Activated naive CD8-positive, alpha-beta T cell treated with anti-CD3 and anti-CD28 coated beads, Interleukin-2, amount 50 U/mL, for 16 hours (primary cell): ENCODE data around the gene UPK1A.
A peak's percentile ranks its signal among the peaks of the same experiment; 100 is the strongest.
"Not testable (repeated sequence)": the region's sequence is repeated elsewhere in the genome, so short reads cannot be mapped to it uniquely, and the experiment has no call there.

Experiments
- DNase-seq: peaks from one replicate; pipeline ENCODE4 v3.0.0-alpha.2; 2020; ENCODE audit warnings: low read depth, low spot score

The UPK1A gene

GRCh38 chr19:35644206-35644986 is 21.9 kb upstream of the UPK1A start:
- peak; percentile 92 for DNase-seq

GRCh38 chr19:35644987-35645679 is 21.2 kb upstream of the UPK1A start:
- DNase-seq = peak; percentile 52

DNA sequence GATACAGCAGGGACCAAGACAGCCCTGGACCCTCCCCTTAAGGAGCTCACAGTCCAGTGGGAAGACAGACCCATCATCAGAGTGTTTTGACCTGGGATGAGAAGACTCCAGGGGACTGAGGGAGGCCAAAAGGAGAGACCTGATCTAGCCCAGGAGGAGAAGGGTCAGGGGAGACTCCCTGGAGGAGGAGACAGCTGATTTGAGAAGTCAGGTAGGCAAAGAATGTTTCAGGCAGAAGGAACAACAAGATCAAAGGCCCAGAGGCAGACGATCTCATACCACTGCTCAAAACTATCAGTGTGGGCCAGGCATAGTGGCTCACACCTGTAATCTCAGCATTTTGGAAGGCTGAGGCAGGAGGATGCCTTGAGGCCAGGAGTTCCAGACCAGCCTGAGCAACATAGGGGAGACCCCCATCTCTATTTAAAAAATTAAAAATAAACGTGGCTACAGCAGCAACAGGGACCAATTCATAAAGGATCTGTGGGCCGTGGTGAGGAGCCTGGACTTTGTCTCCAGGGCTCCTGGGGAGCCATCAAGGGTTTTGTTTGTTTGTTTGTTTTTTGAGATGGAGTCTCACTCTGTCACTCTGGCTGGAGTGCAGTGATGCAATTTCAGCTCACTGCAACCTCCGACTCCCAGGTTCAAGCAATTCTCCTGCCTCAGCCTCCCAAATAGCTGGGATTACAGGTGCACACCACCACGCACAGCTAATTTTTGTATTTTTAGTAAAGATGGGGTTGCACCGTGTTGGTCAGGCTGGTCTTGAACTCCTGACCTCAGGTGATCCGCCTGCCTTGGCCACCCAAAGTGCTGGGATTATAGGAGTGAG is 20.4 kb upstream of the UPK1A start:
- DNase-seq = no peak

DNA sequence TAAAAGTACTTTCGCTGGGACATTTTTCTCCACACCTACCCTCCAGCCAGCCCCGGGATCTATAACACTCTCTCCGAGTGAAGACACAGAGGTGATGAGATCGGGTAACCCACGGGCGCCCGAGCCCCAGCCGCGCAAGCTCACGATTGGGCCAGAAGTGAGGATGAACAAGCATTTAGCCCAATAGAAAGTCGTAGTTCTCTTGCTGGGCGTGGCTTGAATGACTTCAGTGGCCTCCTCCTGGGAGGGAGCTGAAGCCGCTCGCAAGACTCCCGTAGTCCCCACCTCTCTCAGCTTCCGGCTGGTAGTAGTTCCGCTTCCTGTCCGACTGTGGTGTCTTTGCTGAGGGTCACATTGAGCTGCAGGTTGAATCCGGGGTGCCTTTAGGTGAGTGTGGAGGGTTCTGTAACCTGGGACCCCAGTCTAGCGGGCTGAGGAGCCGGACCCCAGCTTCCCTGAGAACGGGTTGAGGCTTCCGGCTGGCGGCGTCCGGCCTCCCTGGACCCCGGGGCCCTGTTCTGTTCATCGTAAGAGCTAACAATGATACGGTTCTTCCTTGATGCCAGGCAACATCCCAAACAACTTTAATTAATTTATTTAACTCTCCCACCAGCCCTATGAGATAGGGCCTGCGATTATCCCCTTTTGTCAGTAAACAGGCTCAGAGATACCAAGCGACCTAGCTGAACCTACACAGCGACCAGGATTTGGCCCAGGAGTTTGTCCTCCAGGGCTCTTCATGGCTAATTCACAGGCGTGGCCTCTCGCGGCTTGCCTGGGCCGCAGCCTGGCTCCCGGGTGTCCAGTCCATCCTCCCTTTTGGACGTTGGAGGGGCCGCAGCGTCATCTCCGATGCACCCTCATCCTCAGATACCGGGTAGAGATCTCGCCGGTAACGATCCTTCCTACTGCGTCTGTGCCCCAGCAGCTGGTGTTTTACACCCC is 18.0 kb upstream of the UPK1A start, which contains the start of gene COX6B1:
TSS of gene COX6B1 (plus strand) at position 307 of the 945 bp plus-strand sequence. CDS start 2,921 bp downstream, outside the sequence.
- DNase-seq = peak; percentile 90

GRCh38 chr19:35650581-35650980 is 15.7 kb upstream of the UPK1A start:
- DNase-seq = no peak

DNA sequence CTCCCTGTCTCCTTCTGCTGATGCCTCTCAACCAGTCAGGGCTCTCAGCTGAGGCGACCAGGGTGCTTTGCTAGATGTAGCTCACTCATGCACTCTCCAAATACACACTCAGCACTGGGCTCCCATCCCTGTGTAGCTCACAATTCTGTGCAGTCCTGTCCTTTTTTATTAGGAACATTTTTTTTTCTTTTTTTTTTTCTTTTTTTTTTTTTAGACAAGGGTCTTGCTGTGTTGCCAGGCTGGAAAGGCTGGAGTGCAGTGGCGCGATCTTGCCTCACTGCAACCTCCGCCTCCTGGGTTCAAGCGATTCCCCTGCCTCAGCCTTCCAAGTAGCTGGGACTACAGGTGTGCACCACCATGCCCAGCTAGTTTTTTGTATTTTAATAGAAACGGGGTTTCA is 11.5 kb upstream of the UPK1A start:
- DNase-seq = not testable (repeated sequence)

GRCh38 chr19:35655600-35655999 is 10.7 kb upstream of the UPK1A start:
- no peak for DNase-seq

- no peak for DNase-seq
Measured at GRCh38 chr19:35656700-35657099, 9.6 kb upstream of the UPK1A start.

GRCh38 chr19:35657904-35658700 is 8.2 kb upstream of the UPK1A start:
- no peak for DNase-seq

DNA sequence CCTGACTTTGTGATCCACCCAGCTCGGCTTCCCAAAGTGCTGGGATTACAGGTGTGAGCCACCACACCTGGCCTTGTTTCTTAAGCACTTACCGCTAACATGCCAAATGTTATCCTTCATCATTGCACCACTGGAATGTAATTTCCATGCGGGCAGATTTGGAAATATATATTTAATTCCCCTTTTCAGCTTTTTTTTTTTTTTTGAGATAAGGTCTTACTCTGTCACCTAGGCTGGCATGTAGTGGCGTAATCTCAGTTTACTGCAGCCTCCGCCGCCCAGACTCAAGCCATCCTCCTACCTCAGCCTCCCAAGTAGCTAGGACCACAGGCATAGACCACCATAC is 4.3 kb upstream of the UPK1A start:
- no peak for DNase-seq

DNA sequence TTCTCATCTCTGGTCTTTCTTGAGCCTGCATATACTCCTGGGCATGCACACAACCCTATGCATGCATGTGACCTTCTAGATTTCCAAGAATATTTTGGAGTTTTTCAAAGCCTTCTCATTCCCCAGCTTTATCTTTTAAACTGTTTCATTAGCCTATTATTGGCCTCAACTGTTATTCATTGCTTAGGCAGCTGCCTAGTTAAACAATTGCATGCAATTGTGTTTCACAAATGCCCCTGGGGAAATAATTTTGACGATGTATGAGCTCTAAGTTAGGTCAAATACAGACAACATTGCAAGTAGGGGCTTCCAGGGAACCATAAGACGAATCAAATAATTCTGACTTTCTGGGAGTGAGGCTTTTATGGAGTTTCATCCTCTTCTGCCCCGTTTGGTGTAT is 2.3 kb upstream of the UPK1A start:
- no peak for DNase-seq

DNA sequence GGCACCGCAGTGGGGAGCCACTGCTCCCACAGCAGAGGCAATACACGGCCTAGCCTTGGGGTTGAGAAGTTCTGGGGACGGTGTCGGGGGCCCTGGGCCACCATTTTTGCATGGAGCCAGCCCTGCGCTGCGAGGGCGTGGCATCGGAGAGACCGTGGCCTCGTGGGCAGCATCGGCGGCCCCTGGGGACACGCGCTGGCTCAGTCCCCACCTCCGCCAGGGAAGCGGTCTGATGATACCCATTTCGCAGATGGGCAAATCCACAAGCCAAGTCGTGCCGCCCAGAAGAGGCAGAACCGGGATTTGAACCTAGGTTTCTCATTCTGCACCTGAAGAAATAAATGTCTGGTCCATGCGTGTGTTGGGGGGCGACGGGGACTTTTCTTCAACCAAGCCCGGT is 1.2 kb upstream of the UPK1A start:
- DNase-seq = no peak

- no peak for DNase-seq
Measured at GRCh38 chr19:35665604-35666003, 713 bp upstream of the UPK1A start.

GRCh38 chr19:35669566-35669965 is 3.2 kb downstream of the UPK1A start:
- no peak for DNase-seq

DNA sequence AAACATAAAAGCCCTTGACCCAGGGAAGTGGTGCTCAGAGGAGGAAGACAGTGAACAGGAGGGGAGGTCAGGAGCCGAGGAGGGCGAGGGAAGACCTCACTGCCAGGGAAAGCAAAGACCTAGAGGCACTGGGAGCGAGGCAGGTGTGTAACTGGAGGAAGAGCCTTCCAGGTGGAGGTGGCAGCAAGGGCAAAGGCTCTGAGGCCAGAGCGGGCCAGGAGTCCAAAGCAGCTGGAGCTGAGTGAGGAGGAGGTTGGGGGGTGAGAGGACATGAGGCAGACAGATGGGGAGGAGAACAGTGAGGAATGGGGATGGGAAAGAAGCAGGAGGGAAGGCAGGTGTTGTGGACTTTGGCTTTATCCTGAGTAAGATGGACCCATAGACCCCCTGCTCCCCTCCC is 3.7 kb downstream of the UPK1A start:
- no peak for DNase-seq

DNA sequence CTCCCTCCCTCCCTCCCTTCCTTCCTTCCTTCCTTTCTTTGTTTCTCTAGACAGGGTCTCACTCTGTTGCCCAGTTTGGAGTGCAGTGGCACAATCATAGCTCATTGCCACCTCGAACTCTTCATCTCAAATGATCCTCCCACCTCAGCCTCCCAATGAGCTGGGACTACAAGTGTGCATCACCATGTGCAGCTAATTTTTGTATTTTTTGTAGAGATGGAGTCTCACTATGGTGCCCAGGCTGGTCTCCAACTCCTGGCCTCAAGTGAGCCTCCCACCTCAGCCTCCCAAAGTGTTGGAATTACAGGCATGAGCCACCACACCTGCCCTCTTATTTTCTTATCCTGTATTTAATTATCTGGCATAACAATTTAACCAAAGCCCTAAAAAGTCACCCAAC is 4.4 kb downstream of the UPK1A start:
- DNase-seq = no peak

GRCh38 chr19:35671818-35672217 is 5.5 kb downstream of the UPK1A start:
- DNase-seq = no peak

DNA sequence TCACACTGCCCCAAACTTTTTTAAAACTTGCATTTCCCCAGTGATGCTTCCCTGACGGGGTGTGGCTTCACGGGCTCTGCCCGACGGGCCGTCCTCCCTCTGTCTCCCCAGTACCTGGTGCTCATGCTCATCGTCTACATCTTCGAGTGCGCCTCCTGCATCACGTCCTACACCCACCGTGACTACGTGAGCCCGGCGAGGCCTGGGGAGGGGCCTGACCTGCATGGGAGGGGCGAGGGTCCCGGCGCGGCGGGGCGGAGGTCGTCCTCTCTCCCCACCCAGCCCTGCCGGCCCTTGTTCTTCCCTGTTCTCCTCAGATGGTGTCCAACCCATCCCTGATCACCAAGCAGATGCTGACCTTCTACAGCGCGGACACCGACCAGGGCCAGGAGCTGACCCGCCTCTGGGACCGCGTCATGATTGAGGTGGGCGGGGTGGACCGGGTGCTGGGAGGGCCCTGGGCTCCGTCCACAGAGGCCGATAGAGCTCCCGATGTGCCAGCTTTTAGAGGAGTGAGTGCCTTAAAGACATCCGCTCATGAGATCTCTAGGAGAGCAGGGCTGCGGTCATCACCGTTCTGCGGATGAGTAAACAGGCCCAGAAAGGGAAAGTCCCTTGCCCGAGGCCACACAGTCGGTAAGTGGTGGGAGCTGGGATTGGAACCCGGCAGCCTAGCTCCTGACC is 6.9 kb downstream of the UPK1A start:
- DNase-seq = no peak

DNA sequence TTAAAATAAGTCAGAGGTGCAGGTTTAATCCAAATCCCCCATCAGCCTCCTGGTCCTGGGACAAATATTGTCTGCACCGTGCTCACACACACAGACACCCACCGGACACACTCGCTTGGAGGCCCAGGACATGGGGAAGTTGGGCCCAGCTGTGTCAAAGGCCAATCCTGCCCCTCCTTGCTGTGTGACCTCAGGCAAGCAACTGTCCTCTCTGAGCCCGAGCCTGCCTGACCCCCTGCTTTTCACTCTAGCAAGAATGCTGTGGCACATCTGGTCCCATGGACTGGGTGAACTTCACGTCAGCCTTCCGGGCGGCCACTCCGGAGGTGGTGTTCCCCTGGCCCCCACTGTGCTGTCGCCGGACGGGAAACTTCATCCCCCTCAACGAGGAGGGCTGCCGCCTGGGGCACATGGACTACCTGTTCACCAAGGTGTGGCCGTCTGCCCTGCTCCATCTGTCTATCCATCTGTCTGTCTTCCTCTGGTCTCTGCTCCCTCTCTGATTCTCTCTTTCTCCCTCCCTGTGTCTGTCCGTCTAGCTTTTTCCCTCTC is 9.3 kb downstream of the UPK1A start:
- no peak for DNase-seq
